HG03103 (cell line): ENCODE data around the gene AHR.
A peak's percentile ranks its signal among the peaks of the same experiment; 100 is the strongest.

Experiments
- ATAC-seq: cut with Tn5 transposase; IDR thresholded peaks from one replicate; pipeline ENCODE4 v1.9.1; 2021; ENCODE audit warnings: low read depth; ENCODE audit not compliant: unreplicated experiment

The AHR gene

GRCh38 chr7:17302575-17303142 lies 4.2 kb downstream of the AHR start:
- peak; percentile 25 for ATAC-seq

GRCh38 chr7:17304926-17305325 lies 6.5 kb downstream of the AHR start:
- ATAC-seq: no peak

- no peak for ATAC-seq
These were observed 7.1 kb downstream of the AHR start for GRCh38 chr7:17305387-17306171.

GRCh38 chr7:17307000-17307399 lies 8.5 kb downstream of the AHR start:
- ATAC-seq: no peak

GRCh38 chr7:17307558-17307957 lies 9.1 kb downstream of the AHR start:
- ATAC-seq: no peak

- ATAC-seq: no peak
These were observed 9.7 kb downstream of the AHR start for GRCh38 chr7:17307969-17308648.

GRCh38 chr7:17311194-17311593 lies 12.7 kb downstream of the AHR start:
- no peak for ATAC-seq

- ATAC-seq: no peak
These were observed 13.5 kb downstream of the AHR start for GRCh38 chr7:17311952-17312351.

- ATAC-seq: no peak
These were observed 14.2 kb downstream of the AHR start for GRCh38 chr7:17312641-17313040.

- no peak for ATAC-seq
These were observed 14.7 kb downstream of the AHR start for GRCh38 chr7:17313194-17313593.

GRCh38 chr7:17315974-17316373 lies 17.5 kb downstream of the AHR start:
- peak; percentile 74 for ATAC-seq

GRCh38 chr7:17318146-17318545 lies 19.7 kb downstream of the AHR start:
- no peak for ATAC-seq

- ATAC-seq: no peak
These were observed 21.0 kb downstream of the AHR start for GRCh38 chr7:17319164-17320101.

GRCh38 chr7:17320102-17320497 lies 21.6 kb downstream of the AHR start:
- ATAC-seq: no peak

GRCh38 chr7:17320657-17321056 lies 22.2 kb downstream of the AHR start:
- no peak for ATAC-seq

- no peak for ATAC-seq
These were observed 26.9 kb downstream of the AHR start for GRCh38 chr7:17325364-17325763.

- ATAC-seq: no peak
These were observed 27.9 kb downstream of the AHR start for GRCh38 chr7:17326378-17326777.

- ATAC-seq: no peak
These were observed 30.2 kb downstream of the AHR start for GRCh38 chr7:17328641-17329040.

- ATAC-seq: no peak
These were observed 31.0 kb downstream of the AHR start for GRCh38 chr7:17329440-17329839.

- no peak for ATAC-seq
These were observed 33.5 kb downstream of the AHR start for GRCh38 chr7:17331891-17332501.
